Stimulated activated CD4-positive, alpha-beta T cell treated with anti-CD3 and anti-CD28 coated beads, TNF-alpha, amount 100 ng/mL, for 1 hour (primary cell): ENCODE measurements around the gene SH2D6.
A peak's percentile ranks its signal among the peaks of the same experiment; 100 is the strongest.
"Not testable (repeated sequence)": the region's sequence is repeated elsewhere in the genome, so short reads cannot be mapped to it uniquely, and the experiment has no call there.

Source experiments
- DNase-seq, 3 donors: peaks; one replicate each; pipeline ENCODE4 v3.0.0-alpha.2; 2020; ENCODE audit warnings: low read depth in 3 of 3, low spot score in 1 of 3

SH2D6 gene

GRCh38 chr2:85418132-85419008 is at the start of gene SH2D6:
Gene SH2D6 (plus strand): TSS chr2:85418714. CDS start chr2:85429466, 10,752 bp downstream.
- DNase-seq = peak; percentile 52 to 80 (median 54)

GRCh38 chr2:85368921-85369320 is 49.6 kb upstream of the SH2D6 start:
- no peak for DNase-seq

- no peak for DNase-seq
These were observed 49.0 kb upstream of the SH2D6 start for GRCh38 chr2:85369500-85369899.

GRCh38 chr2:85371045-85371444 is 47.5 kb upstream of the SH2D6 start:
- DNase-seq = no peak

GRCh38 chr2:85376291-85377065 is 42.0 kb upstream of the SH2D6 start:
- no peak for DNase-seq

GRCh38 chr2:85377083-85377482 is 41.4 kb upstream of the SH2D6 start:
- no peak for DNase-seq

GRCh38 chr2:85378257-85378656 is 40.3 kb upstream of the SH2D6 start:
- no peak for DNase-seq

GRCh38 chr2:85380048-85380447 is 38.5 kb upstream of the SH2D6 start:
- DNase-seq = no peak

GRCh38 chr2:85383151-85383550 is 35.4 kb upstream of the SH2D6 start:
- not testable (repeated sequence) for DNase-seq

GRCh38 chr2:85383850-85384249 is 34.7 kb upstream of the SH2D6 start:
- DNase-seq = no peak

- DNase-seq = no peak
These were observed 32.8 kb upstream of the SH2D6 start for GRCh38 chr2:85385746-85386145.

- DNase-seq = no peak
These were observed 30.8 kb upstream of the SH2D6 start for GRCh38 chr2:85387754-85388153.

GRCh38 chr2:85388878-85389538 is 29.5 kb upstream of the SH2D6 start:
- no peak for DNase-seq

GRCh38 chr2:85390941-85391669 is 27.4 kb upstream of the SH2D6 start:
- DNase-seq = peak; percentile 25 to 62 (median 54)

GRCh38 chr2:85393836-85394235 is 24.7 kb upstream of the SH2D6 start:
- no peak for DNase-seq

- DNase-seq = no peak
These were observed 24.2 kb upstream of the SH2D6 start for GRCh38 chr2:85394261-85394681.

GRCh38 chr2:85394976-85395375 is 23.5 kb upstream of the SH2D6 start:
- no peak for DNase-seq

- DNase-seq = no peak
These were observed 22.5 kb upstream of the SH2D6 start for GRCh38 chr2:85395912-85396475.

- DNase-seq = no peak
These were observed 21.7 kb upstream of the SH2D6 start for GRCh38 chr2:85396531-85397470.
